Stimulated activated CD8-positive, alpha-beta memory T cell treated with anti-CD3 and anti-CD28 coated beads, Interleukin-4, amount 100 ng/mL, for 1 hour (primary cell): ENCODE data around the gene KCNIP2.
"Not testable (repeated sequence)": the region's sequence is repeated elsewhere in the genome, so short reads cannot be mapped to it uniquely, and the experiment has no call there.

Experiments
- DNase-seq, 2 donors: peaks; one replicate each; pipeline ENCODE4 v3.0.0-alpha.2; 2020; ENCODE audit warnings: low read depth in 2 of 2, low spot score in 1 of 2

KCNIP2 gene

DNA sequence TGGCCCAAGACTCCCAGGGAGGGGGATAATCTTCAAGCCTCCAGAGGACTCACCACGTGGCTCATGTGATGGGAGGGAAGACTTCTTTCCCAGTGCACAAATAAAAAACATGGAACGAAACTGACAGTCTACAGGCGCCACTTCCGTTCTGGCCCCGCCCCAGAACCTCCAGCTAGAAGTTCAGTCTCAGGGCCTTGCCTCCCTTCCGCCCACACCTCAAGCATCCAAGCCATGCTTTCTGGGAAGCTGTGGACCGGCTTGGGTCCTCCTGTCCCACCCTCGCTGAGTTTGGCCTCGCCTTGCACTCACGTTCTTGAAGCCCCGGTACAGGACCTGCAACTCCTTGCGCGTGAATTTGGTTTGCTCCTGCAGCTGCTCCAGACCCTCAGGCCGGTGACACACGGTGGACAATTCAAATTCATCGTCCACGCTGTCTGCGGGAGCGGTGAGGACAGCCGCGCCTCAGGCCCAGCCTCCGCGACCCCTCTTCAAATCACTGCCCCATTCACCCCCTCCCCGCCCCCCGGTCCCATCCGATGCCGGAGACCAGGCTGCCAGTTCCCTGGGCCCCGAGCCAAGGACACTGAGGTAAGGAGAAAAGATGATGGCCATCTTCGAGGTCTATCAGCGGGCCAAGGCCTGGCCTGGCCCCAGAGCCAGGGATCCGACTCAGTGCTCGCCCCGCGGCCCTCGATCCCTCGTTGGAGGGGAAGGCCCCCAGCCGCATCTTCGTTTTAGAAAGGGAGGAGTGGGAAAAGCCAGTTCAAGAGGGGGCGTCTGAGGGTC lies 14.6 kb downstream of the KCNIP2 start:
- no peak for DNase-seq

DNA sequence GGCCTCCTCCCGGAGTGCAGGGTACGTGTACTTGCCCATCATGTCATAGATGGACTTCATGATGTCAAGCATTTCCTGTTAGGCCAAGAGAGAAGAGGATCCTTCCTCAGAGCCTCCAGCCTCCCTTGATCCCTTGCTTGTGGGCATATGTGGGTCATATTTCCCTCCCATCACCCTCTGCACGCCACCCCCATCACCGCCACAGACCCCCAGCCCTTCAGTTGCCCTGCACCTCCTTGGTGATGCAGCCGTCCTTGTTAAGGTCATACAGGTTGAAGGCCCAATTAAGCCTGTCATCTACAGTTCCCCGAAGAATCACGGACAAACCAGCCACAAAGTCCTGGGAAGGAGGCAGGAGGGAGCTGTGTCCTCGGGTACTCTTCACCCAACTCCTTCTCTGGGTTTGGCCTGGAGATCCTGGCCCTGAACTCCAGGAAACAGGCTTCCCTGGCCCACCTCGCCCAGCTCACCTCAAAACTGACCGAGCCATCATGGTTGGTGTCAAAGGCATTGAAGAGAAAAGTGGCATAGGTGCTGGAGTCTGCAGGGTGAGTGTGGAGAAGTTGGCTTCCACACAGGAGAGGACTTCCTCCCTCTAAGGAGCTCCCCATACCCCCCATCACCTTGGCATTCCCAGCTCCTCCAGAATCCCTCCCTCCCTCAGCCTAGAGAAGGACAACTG lies 15.5 kb downstream of the KCNIP2 start:
- no peak for DNase-seq

DNA sequence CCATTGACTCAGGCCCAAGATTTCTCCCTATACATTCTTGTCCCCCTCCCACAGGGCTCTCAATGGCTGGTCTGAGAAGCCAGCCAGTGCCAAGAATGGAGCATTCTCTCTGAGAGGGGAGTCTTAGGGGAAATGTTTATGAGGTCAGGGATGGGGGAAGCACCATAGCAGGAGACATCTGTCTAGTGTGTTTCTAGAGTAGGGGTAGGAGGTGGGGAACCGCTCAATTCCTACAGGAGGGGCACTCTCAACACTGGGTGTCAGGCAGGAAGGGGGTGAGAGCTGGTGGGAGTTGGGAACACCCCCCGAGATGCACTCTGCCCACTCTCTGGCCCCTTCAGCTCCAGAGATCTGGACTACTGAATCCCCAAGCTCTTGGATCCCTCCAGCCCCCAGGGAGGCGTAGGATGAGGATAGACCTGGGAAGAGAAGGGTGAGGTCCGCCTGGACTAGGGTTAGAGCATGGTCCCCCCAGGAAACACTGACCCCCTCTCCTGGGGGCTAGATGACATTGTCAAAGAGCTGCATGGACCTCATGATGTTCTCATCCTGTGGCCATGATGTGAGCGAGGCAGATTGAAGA lies 16.7 kb downstream of the KCNIP2 start:
- no peak for DNase-seq

DNA sequence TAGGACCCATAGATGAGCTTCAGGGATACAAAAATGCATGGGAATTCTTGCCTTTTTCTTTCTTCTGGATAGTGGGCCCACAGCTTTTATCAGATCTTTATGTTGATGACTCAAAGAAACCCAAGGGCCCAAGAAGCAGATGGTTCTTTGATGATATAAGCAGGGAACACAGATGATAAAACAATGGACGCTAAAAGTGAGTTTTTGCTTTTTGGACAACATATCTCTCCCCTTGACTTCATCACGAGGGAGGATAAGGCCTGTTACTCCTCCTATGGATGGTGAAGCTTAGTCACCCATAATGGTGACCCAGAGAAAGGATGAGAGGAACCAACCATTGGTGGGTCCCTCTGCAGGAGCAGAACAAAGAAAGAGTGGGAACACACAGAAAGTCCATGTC lies 18.9 kb downstream of the KCNIP2 start:
- no peak for DNase-seq

DNA sequence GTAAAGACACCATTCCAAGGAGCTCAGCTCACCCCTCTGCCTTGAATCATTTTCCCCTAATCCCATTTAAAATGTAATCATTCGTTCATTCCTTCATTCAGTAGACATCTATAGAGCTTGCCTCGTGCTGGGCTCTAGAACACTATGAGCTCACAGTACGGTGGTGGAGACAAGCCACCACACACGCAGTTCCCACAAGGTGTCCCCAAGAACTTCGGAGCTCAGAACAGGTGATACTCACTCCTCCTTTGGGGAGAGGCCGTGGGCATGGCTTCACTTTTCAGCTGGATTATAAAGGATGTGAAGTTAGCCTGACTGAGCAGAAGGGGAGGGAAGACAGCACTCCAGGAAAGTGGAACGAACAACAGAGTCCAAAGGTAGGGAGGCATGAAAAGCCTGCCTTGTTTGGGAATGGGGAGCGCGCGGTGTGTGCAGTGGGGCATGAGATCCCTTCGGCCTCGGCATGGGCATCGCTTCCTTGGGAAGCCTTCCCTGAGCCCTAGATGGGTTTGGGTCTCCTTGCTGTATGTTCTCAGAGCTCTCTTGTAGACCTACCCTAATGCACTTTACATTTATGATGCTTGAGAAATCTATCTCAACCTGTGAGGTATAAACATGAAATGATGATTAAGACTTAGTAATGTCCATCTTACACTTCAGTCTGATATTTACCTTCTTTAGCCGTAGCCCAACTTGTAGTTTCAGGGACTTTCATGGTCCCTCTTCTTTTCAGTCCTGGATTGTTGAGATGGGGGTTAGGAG lies 24.5 kb downstream of the KCNIP2 start:
- DNase-seq = no peak

DNA sequence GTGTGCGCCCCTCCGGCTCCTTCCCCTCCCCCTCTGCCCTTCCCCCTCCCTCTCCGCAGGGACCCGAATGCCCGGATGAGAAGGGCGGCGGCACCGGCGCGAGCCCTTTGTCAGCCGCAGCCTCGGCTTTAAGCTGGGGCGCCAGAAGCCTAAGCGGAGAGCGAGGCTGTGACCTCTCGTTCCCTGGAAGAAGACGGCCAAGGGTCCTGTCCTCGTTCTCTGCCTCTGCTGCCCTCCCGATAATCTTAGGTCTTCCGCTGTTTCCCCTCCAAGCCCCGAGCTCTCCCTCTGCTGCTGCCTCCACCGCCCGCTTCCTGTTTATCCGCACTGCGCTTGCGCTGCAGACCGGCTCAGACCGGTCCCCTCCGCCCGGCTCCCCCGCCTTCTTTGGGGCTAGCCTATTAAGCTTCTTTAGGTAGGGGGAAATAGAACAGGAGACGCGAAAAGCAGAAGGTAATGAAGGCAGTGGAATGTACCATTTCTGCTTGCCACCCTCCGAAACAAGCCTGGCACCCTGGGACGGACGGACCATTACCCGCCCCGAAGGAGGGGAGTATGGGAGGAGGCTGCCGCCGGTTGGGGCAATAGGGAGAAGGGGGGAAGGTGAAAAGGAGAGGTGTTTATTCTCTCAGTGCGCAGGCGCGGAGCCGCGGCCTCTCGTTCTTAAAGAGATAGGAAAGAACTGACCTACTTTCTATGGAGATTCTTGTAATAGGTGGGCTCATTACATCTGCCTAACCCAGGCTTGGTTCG lies 25.3 kb downstream of the KCNIP2 start, which contains the start of gene OGA:
Gene OGA, minus strand, starts transcription at position 326 of the 753 bp plus-strand sequence. CDS start 422 bp downstream, outside the sequence.
- peak; percentile 94 to 97 for DNase-seq

DNA sequence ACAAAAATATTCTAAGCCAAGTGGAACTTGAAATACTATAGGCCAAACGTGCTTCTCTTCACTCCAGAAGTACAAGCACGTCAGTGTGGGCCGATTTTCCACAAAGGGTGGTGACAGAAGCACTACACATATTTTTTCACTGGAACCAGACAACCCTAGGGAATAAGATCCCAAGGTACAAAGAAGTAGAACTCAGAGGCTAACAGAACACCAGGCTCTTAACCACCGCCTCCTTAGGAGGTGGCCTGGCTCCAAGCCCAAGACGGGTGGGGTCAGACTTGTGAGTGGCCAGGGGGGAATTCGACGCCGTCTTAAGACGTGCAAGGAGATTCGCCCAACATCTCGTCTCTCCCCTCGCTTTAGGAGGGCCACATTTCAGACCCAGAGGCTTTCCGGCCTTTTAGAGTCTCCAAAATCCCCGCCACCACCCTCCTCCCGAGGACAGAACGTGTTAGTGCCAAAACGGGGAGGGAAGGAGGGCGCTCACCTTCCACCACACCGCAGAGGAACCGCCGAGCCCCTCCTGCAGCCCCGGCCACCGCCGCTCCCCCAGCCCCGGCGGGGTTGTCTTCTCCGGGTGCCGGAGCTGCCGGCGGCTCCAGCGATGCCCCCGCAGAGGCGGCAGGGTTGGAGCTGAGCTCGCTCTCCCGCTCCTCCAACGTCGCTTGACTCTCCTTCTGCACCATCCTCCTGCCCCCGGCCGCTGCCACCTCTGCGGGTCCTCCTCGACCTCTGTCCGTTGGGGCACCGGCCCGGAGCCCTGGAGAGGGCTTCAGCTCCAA lies 26.1 kb downstream of the KCNIP2 start:
- no peak for DNase-seq

DNA sequence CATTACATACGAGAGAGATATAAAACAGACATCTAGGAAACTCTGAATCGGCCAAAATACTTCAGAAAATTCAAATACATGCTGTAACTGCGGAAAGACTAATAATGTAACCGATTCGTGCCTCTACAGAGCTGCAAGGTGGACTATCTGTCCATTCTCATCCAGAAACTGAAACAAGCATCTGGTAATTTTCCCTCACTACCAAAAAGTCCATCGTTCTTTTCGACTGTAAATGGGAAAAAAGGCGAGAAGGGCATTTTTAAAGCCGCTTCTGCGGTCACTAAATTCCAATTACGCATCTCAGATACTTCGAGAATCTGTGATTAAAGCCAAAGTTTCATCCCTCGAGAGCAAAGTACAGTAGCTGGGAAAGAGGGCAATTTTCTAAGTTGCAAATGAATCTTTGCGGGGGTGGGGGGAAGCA lies 26.7 kb downstream of the KCNIP2 start:
- DNase-seq = no peak

DNA sequence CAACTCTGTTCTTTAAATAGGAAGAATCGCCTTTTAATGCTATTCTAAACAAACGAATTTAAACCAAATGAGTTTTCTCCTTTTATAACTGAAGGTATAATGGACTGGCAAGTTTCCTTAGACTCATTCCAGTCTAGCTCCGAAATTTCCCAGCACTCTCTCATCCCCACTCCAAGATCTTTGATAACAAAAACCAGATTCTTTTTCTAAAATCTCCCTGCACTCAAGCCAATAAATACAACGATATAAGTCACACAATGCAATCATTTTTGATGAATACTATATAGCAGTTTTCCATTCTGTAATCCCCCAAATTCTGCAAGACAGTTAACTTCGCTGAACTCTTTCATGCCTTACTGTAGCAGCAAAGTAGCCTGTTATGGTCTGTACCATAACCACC lies 27.2 kb downstream of the KCNIP2 start:
- DNase-seq = no peak

DNA sequence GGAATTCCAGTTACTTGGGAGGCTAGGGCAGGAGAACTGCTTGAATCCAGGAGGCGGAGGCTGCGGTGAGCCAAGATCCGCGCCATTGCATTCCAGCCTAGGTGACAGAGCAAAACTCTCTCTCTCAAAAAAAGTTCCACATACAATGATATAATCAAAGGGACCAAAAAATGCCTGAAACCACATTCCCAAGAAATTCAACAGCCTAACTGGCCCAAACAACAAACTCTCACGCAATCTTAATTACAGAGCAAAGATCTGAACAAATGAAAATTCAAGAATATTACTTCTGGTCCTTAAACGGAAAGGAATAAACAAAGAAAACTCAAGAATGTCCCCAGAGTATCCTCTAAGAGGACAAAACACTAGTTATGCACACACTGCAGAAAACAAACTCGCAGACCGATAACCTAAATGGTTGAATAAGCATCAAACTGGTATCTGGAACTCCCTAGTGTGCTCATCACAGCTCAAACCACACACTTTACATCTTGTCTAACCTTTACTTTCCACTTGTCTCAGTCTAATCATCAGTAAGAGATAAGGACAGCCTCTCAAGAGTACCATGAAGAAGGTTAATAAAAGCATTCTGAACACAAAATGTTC lies 29.0 kb downstream of the KCNIP2 start:
- DNase-seq = no peak

DNA sequence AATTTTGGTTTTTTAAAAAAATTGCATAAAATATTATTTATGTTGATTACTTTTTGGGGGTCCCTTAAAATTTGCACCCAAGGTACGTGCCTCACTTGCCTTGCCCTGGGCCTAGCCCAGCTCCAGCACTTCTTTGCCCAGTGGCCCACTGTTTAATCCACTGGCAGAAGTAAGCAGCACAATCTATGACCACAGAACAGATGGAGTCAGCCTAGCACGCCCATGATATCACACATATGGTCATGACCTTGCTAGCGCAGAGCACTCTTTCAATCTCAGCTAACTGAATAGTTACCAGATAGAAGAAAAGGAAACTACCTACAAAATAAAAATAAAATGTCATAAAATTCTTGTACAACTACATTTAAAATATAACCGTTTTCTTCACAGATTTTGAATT lies 31.0 kb downstream of the KCNIP2 start:
- DNase-seq = no peak

DNA sequence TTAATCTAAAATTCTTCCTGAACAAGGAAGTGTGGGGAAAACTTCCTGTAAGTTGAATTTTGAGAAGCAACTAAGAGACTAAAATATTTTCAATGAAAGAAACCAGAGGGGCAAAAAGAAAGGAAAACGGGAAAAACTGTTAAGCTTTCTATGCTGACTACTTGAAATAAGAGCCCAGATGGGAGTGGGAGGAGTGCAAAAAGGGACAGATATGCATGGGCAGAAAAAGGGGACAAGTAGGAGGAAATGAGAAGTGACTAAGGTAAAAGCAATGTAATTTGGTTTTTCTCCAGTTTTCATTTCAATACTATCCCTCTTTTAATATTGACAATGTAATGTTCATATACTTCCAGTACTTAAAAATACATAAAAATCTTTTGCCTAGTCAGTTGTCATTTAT lies 36.4 kb downstream of the KCNIP2 start:
- no peak for DNase-seq

DNA sequence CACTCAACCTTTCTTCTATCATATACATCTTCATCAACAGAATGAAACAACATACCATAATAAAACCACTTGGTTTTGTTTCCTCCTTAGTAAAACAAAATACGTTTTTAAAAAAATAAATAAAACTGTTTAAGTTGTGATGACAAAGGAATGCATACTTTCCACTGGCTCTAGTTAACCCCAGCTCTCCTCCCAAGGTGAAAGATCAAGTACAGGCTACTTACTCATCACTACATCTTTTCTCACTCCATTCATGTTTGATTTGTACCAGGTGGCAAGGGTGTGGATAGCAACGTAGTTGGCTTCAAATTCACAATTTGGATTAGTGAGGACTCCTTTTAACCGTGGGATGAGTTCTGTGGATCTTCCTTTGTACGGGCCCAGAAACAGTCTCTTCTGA lies 40.1 kb downstream of the KCNIP2 start:
- no peak for DNase-seq

DNA sequence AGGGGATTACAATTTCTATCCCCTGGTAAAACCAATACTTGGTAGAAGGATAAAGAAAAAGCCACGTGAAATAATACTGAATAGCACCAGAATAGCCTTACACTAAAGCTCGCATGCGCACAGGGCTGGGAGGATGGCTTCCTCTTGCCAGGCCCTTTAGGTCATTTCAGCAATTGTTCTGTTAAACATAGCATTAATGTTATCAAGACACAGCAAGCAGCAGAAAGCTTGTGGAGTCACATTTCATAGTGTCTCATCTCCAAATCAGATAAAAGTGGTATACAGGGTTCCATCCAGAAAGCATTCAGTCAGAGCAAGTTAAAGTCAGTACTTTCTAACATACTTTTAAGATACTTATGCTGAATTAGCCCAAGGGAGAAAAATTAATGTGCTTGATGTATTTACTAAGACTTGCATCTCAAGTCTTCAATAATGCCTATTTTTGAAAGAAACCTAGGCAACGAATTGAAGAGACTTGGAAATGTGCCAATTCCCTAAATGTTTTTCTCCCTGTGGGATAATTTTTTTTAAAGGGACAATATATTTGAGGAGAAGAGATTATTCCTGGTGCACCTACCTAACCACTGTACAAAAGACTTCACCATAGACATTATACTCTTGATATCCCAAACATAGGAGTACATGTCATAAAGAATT lies 46.1 kb downstream of the KCNIP2 start:
- DNase-seq = no peak

DNA sequence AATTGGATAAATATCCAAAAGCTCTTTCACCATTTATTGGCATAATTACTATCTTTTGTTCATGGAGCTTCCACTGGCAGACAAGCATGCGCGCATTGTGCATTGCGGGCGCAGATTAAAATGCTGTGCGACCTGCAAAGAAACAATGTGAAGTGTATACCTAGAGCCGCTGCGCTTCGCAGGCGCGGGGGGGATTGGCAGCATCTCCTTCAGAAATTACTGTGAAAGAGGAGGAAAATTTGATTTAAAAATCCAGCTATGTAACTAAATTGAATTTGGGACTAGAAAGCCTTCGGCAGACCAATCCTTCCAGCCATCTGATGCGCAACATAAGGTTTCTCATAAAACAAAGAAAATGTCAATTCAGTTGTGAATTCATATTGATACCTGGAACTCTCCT lies 50.1 kb downstream of the KCNIP2 start:
- no peak for DNase-seq

DNA sequence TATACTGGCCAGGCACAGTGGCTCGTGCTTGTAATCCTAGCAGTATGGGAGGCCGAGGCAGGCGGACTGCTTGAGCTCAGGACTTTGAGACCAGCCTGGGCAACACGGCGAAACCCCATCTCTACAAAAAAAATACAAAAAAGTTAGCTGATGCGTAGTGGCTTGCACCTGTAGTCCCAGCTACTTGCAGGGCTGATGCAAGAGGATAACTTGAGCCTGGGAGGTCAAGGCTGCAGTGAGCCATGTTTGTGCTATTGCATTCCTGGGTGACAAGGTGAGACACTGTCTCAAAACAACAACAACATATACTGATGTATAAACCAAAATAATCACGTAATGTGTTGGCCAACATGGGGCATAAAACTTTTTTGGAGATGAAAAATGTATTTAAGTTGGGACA lies 53.9 kb downstream of the KCNIP2 start:
- no peak for DNase-seq

DNA sequence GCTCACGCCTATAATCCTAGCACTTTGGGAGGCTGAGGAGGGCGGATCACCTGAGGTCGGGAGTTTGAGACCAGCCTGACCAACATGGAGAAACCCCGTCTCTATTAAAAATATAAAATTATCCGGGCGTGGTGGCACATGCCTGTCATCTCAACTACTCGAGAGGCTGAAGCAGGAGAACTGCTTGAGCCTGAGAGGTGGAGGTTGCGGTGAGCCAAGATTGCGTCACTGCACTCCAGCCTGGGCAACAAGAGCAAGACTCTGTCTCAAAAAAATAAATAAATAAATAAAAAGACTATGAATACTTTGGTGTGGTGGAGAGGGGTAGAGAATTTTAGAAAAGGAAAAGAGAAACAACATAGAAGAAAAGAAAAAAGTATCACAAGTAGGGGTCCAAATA lies 54.4 kb downstream of the KCNIP2 start:
- DNase-seq = not testable (repeated sequence)

DNA sequence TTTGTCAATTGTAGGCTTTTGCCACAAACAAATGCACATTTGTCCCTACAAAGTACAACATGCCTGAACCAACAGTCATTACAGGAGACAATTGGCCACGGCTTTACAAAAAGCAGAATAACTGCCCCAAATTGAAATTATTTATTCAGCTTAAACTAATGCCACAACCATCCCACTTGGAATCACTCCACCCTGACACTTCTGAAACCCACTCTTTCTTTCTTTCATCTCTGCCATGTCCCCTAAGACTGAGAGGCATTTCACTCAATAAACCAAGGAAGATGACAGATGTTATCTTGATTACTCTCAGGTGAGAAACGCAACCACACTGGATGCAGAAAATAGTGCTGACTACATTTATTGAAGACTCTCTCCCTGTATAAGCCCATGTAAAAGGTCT lies 57.8 kb downstream of the KCNIP2 start:
- DNase-seq = no peak

DNA sequence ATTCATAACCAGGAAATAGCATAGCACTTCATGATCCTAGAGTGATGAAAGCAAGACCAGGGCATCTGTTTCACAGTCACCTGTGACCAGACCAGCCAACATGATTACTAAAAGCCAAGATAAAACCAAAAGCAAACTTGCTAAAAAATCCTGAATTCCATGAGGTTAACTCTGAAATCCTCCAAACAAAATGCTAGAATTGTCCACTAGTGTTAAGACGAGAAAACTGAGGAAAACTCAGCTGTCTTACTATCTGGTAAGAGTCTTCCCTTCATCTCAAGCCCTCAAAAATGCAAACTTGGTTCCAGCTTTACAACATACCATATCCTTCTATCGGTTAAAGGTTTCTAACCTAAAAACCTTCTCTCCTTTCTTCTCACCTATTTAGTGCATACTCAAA lies 59.0 kb downstream of the KCNIP2 start:
- no peak for DNase-seq
